Stimulated activated CD4-positive, alpha-beta T cell treated with anti-CD3 and anti-CD28 coated beads, Interleukin-12 subunit alpha, Interleukin-12 subunit beta, amount 100 ng/mL, for 24 hours (primary cell): ENCODE data around the gene GGA2.
A peak's percentile ranks its signal among the peaks of the same experiment; 100 is the strongest.
"Not testable (repeated sequence)": the region's sequence is repeated elsewhere in the genome, so short reads cannot be mapped to it uniquely, and the experiment has no call there.

Experiments used
- DNase-seq, 2 experiments: peaks; one replicate each; pipeline ENCODE4 v3.0.0-alpha.2; 2020; ENCODE audit warnings: low read depth in 2 of 2

The GGA2 gene

DNA sequence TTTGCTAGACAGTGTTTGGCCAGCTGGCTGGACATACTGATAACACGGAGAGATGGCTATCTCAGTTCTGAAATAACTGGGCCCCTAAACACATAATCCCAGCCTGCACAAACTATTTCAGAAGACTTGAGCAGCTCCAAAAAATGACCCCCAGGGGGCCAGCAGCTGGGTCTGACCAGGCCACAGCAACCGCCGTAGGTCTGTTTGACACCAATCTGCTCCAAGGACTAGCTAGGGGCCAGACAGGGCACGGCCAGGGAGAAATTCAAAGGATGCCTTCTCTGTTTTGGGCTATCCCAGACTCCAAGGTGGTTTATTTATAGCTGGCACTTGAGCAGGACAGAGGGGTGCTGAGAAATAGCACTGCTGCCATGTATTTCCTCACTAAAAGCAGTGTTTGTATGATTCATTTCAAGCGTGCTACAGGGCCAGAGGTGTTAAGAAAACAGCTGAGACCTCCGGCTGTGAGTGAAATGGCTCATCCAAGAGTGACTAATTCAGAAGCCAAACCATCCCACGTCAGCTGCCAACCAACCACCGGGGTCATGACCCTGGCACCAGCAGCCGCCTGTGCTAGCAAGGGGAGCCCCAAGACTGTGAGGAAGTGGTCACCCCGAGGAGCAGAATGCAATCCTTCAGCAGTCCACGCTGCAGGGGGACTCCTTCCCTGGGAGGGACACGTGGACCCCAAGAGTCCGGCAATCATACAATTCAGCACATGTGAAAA, 5.7 kb downstream of the GGA2 start:
- DNase-seq: peak; percentile 55 to 74

DNA sequence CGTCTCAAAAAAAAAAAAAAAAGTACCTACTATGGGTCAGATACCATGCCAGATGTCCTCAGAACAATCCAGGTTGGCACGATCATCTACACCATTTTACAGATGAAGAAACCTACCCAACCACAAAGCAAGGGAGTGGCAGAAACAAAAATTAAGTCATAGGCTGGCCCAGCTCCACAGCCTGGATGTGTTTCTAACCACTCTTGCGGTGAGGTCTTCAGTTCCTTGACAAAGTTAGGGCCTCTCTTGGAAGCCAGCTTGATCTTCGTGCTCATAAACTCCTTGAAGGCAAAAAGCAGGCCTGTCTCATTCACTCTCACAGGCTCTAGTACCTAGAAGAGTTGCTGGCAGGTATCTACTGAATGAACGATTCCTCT, 6.2 kb downstream of the GGA2 start:
- DNase-seq: no peak

DNA sequence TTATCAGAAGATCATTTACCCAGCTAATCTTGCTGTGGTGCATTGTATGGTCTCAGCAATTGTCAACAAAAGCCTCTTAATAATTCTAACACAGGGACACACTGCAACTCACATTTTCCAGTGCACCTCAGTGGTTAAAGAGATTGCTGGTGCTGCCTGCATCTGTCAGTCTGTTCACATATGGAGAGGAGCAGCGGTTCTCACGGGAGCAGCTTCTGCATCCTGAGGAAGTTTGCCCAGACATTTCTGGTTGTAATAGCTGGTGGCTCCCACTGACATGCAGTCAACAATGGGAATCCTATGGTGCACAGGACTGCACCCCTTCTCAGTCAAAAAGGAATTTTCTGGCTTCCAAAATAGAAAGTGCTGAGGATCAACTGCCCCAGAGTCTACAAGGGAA, 7.8 kb downstream of the GGA2 start:
- no peak for DNase-seq

DNA sequence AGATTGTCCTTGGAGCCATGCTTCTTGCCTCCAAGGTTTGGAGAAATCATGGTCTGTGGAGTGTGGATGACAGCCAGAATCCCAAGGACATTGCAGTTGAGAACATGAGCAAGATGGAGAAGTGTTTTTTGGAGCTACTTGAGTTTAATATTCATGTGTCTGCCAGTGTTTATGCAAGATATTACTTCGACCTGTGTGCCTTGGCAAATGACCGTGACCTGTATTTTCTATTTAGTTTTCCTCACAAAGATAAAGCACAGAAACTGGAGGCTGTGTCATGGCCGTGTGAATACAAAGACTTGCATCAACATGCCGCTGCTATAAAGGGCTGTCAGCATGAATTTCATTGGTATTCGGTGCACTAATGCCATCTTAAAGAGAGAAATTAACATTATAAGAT, 9.0 kb downstream of the GGA2 start:
- no peak for DNase-seq

DNA sequence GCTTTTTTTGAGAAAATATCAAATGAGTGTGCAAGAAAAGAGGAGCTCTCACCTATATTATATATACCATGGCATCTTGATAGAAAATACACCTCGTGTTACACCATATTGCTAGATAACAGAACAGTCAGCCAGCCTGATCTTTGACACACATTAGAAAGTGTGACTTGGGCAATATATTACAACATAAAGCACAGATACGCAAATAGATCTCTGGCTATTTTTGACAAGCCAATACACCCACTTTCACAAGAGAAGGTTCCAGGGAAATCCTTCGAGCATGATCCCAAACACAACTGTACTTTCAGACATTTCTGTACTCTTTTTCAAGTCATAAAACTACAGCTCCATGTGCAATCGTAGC, 9.4 kb downstream of the GGA2 start:
- no peak for DNase-seq

DNA sequence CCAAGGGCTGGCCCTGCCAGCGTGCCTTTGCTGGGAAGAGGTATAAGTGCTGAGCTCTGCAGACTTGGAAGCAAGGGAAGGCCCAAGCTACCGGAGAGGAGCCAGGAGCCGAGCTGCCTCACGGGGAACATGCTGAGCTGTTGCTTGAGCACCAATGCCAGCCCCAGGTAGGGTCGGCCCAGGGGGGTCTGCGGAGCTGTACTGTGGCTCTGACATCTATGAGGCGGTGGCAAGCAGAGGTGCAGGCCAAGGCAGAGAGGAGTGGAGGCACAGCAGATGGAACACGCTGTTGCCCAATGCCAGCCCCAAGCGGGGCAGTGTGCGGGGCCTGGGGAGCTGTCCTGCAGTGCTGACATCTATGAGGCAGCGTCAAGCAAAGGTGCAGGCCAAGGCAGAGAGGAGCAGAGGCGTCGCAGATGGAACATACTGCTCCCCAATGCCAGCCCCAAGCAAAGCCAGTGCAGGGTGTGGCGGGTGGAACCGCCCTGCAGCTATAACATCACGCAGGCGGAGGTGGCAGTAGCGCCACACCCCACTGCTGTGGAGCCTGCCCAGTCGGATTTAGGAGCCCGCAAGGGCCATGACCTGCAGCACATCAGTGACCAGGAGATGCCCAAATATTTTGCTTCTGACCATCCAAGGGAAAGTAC, 10.0 kb downstream of the GGA2 start:
- DNase-seq: no peak

DNA sequence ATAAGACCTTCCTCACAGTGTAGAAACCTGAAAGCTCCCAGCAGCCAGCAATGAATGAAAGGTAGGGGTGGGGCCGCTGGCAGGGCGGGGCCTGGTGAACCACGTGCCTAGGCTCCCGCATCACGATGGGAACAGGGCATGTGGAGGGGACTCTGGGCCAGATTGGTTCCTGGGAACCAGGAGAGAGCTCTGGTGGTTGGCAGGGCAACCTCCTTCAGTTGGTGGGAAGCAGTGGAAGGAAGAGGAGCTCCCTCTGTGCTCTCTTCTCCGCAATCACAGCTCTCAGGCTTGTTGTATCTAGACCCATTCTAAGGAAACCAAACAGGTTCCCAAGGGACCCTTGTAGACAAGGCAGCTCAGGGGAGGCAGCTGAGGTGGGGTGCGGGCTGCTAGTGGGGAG, 10.5 kb downstream of the GGA2 start:
- DNase-seq: no peak

DNA sequence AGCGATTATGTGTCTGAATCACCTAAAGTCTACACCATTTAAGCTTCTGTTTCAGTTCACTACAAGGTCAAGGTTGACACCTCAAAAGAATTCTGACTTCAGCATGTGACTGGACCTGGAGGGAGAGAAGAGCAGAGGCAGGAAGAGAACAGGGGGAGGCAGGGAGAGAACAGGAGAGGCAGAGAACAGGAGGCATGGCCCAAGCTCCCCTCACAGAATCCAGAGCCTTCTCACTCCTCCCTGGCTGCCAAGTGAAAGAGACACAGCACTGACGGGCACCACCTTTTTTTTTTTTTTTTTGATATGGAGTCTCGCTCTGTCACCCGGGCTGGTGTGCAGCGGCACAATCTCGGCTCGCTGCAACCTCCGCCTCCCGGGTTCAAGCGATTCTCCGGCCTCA, 11.4 kb downstream of the GGA2 start:
- DNase-seq: no peak

DNA sequence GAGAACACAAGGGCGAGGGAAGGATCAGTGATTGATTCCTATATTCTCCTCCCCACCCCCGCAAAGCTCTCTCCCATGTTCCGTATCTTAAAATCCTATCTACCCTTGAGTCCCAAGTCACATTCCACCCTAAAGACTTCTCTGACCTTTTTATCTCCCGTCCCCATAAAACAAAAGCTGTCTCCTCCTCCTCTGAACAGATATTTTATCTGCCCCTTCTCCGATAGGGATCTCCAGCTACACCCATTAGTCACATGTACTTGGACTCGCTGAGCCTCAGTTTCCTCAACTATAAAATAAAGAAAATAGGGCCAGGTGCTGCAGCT, 12.8 kb downstream of the GGA2 start:
- DNase-seq: no peak

DNA sequence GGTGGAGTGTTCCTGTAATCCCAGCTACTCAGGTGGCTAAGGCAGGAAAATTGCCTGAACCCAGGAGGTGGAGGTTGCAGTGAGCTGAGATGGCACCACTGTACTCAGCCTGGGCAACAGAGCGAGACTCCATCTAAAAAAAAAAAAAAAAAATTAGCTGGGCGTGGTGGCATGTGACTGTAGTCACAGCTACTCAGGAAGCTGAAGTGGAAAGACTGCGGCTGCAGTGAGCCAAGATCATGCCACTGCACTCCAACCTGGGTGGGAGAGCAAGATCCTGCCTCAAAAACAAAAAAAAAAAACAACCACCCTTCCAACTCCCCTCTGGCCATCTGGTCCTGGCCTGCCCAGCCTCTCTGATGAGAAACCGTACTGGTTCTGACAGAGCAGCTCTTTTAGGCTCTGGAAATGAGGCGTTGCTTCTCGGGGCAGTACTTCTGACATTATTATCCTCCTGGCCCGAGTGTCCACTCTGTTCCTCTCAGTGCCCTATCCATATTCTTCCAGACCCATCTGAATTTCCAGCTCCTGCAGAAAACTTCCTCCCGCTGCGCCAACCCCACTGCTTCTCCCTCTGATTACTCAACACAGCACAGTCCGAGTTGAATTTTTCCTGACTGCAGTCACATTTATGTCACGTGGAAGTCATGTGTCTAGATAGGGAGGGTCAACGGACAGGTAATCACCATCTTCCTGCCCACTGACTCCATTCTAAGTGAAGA, 13.3 kb downstream of the GGA2 start:
- DNase-seq: no peak

DNA sequence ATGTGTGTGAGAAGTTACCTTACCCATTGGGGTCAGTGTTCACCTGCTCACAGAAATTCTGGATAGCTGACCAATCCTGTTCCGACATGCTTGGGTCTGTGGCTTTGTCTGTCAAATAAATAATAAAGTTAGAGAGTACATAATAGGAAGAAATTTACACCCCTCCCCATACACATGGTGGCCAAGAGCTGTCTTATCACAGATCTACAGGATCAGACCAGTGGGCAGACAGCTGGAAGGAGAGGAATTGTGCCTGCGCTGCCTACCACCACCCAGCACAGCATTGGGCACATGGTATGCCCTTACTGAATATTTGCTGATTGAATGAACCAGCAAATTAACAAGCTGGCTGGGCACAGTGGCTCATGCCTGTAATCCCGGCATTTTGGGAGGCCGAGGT, 14.6 kb downstream of the GGA2 start:
- DNase-seq: no peak

DNA sequence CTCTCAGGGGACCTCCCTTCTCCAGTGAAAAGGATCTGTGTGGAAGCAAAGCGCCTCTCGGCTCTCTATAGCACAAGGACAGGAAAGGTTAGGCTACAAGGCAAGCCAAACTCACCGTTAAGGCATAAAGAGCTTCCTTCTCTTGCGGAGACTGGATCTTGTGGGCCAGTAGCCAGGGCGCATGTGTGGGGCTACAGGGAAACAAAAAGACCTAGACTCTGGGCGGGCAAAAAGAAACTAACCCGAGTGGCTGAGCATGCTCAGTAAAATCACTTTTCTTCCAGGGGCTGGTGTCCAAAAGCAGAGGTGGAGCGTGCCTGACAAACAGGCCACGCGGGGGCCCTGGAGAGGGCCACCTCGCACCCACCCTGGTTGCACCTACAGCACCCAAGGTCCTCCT, 16.1 kb downstream of the GGA2 start:
- DNase-seq: no peak

DNA sequence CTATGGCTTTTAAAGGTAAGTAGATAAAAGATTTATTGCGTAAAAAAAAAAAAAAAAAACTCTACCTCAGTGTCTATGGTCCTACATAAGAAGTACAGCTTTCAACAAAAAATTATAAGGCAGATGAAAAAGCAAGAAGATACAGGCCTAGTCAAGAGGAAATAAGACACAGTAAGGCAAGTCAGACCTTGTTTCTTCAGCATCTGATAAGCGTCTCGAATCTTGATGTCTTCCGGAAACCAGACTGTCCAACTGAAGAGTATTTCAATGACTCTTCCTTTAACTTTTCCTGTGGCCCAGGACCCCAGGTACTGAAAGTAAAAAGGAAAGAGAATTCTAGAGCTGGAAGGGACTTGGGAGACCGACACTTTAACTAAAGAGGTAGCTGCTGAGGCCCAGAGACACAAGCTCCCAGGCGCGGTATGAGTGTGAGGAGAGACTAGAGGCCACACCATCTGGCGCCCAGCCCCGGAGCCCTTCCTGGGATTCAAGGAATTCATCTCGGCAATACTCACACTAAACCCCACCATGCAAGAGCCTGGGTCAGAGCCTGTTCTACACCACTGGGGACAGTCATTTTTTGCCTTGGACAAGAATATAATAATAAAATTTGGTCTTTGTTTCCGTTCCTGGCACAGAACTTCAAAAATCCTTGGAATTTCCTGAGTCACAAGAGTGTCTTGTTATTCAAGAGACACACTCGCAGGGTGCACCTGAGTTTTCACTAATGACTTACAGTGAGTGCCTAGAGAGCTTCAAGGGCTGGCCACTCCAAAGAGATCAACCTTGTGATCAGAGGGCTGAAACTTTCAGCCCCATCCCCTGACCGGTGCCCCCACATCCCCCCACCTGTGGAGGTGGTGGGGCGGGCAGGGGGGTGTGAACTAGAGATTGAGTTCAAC, 18.6 kb downstream of the GGA2 start:
- DNase-seq: no peak

DNA sequence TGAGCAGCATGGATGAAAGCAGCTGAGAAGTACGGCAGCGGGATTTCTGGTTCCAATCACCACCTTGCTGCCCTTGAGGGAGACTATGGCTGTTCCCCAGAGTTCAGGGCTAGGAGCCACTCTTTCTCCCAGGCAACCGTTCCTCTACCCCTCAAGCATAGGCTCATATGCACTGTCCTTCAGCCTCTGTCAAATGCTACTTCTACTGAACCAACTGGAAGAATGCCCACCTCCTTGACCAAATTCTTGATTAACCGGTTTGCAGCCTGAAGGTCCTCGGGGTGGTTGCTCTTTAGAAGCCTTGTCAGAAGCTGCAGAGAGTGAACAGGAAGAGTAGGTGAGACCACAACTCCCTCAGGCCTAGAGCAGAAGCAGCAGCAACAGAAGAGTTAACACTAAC, 23.8 kb downstream of the GGA2 start:
- no peak for DNase-seq

DNA sequence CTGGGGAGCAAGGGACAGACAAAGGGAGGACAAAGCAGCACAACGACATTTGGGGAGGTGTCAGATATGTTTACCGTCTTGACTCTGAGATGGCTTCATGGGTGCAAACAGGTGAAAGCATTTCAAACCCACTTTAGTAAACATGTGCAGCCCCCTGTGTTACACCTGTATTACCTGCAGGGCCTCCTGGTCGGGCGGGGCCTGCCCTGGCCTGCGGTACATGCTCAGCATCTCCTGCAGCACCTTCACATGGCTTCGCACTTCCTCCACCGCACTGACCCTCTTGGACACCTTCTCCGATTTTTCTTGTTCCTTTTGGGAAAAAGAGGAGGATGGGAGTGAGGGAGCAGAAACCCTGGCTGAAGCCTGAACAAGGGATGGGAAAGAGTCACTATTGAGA, 24.5 kb downstream of the GGA2 start:
- DNase-seq: no peak

DNA sequence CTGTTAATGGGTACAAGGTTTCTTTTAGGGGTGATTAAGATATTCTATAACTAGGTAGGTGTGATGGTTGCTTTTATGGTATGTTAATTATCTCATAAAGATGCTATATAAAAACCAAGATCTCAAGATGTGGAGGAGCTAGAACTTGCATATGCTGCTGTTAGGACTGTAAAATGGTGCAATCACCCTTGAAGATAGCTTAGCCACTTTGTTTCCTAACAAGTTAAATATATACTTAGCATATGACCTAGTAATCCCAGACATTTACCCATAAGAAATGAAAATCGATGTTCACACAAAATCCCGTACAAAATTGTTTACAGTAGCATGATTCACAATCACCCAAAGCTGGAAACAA, 25.1 kb downstream of the GGA2 start:
- no peak for DNase-seq

DNA sequence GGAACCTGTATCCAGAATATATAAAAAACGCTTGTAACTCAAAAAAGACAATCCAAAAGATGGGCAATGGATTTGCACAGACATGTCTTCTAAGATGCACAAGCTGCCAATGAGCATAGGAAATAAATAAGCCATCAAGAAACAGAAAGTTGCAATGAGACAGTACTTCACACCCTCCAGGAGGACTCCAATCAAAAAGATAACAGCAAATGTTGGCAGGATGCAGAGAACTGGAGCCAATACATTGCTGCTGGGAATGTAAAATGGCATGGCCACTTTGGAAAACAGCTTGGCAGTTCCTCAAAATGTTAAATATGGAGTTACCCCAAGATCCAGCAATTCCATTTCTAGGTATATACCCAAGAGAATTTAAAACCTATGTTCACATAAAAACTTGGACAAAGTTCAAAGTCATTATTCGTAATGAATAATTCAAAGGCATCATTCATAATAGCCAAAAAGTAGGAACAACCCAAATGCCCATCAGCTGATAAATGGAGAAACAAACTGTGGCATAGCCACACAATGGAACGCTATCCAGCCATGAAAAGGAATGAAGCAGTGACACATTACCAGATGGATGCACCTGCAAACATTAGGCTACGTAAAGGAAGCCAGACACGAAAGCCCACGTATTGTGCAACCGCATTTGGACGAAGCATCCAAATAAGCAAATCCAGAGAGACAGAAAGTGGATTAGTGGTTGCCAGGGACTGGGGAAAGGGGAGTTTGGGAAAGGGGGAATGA, 25.6 kb downstream of the GGA2 start:
- no peak for DNase-seq

DNA sequence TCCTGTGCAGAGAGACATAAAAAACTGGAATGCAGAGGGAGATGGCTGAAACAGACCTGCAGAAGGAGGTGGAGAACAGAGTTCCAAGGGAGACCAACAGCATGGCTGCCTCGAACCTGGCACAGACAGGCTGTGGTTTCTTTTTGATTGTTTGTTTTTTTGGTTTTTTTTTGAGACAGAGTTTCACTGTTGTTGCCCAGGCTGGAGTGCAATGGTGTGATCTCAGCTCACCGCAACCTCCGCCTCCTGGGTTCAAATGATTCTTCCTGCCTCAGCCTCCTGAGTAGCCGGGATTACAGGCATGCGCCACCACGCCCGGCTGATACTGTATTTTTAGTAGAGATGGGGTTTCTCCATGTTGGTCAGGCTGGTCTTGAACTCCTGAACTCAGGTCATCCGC, 26.8 kb downstream of the GGA2 start:
- not testable (repeated sequence) for DNase-seq

DNA sequence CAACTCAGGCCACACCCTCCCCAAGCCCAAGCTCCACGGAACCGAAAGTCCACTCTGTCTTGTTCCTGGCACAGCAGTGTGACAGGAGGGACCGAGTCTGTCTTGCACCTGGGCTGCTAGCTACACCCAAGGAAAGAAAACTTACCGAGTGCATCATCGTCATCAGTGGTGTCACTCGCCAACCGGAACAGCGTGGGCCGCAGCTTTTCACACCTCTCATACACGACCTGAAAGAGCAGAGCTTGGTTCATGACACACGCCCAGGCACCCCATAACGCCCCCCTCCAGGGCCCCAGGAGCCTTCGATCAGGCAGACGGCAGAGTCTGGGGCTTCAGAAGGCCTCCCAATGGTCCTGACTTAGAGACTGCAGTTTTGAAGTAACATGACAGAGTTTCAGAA, 27.5 kb downstream of the GGA2 start:
- no peak for DNase-seq

DNA sequence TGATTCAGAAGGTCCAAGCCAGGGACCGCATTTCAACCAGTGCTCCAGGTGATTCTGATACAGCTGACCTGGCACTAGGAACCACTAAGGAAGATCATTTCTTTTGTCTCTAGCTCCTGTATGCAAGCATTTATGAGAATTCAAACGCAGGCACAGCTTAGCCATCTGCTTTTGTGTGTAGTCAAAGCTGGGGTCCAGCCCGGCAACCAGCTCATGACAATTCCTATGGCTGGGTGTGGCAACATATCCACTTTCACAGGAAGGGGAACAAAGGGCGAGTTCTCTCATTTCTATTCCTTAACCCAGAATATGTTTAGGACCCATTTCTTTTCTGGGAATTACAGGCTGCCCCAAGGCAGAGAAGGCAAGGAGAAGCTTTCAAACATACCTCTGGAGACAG, 30.0 kb downstream of the GGA2 start:
- no peak for DNase-seq

DNA sequence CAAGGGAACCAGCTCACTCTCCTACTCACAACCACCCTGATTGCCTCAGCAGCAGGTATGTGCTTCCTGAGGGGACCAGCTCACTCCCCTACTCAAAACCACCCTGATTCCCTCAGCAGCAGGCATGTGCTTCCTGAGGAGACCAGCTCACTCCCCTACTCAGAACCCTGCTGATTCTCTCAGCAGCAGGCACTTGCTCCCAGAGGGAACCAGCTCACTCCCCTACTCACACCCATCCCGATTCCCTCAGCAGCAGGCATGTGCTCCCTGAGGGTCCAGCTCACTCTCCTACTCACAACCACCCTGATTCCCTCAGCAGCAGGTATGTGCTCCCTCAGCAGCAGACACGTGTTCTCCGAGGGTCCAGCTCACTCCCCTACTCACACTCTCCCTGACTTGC, 31.2 kb downstream of the GGA2 start:
- DNase-seq: no peak

DNA sequence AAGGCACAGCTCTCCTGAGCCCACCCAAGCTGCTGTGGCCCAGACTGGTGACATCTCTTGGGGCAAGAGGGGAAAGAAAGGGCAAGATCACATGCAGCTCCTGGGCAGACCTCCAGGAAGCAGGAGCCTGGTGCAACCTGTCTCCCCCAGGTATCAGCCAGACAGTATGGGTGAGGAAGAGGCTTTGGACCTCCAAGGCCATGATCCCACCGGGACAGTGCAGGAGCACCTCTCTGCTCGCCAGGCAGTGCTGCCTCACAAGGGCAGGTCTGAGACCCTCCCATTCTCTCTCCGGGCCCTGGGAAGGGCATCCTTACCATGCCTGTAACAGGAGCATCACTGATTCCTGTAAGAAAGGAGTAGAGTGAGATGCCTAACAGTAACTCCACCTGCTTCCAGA, 31.7 kb downstream of the GGA2 start:
- DNase-seq: no peak
